NK-92 treated with Interleukin-12 subunit alpha and Interleukin-12 subunit beta, amount 100 ng/mL, for 24 hours (cell line): ENCODE results near the gene TMEM132D.
"Not testable (repeated sequence)": the region's sequence is repeated elsewhere in the genome, so short reads cannot be mapped to it uniquely, and the experiment has no call there.

Experiments
- DNase-seq: peaks from one replicate; lab custom pipeline; 2025; lab: John Stamatoyannopoulos, UW

Gene TMEM132D

GRCh38 chr12:129903956-129904829, at the start of gene TMEM132D:
TSS of gene TMEM132D (minus strand) at chr12:129904025.
- DNase-seq: no peak

GRCh38 chr12:129949651-129950050, 45.8 kb upstream of the TMEM132D start:
- DNase-seq: no peak

GRCh38 chr12:129941618-129942017, 37.8 kb upstream of the TMEM132D start:
- DNase-seq: no peak

- no peak for DNase-seq
Observed at GRCh38 chr12:129938089-129938488, 34.3 kb upstream of the TMEM132D start.

- no peak for DNase-seq
Observed at GRCh38 chr12:129937426-129937825, 33.6 kb upstream of the TMEM132D start.

GRCh38 chr12:129928643-129929042, 24.8 kb upstream of the TMEM132D start:
- no peak for DNase-seq

GRCh38 chr12:129927316-129927900, 23.6 kb upstream of the TMEM132D start:
- DNase-seq: no peak

GRCh38 chr12:129911428-129912049, 7.7 kb upstream of the TMEM132D start:
- DNase-seq: no peak

GRCh38 chr12:129909051-129910020, 5.5 kb upstream of the TMEM132D start:
- DNase-seq: no peak

- DNase-seq: no peak
Observed at GRCh38 chr12:129903092-129903945, 506 bp downstream of the TMEM132D start.

- no peak for DNase-seq
Observed at GRCh38 chr12:129902371-129903091, 1.3 kb downstream of the TMEM132D start.

- DNase-seq: no peak
Observed at GRCh38 chr12:129901254-129901653, 2.6 kb downstream of the TMEM132D start.

GRCh38 chr12:129900306-129900705, 3.5 kb downstream of the TMEM132D start:
- no peak for DNase-seq

- not testable (repeated sequence) for DNase-seq
Observed at GRCh38 chr12:129899045-129899444, 4.8 kb downstream of the TMEM132D start.

GRCh38 chr12:129893691-129894090, 10.1 kb downstream of the TMEM132D start:
- DNase-seq: no peak

GRCh38 chr12:129887101-129887500, 16.7 kb downstream of the TMEM132D start:
- no peak for DNase-seq

- DNase-seq: no peak
Observed at GRCh38 chr12:129886541-129886940, 17.3 kb downstream of the TMEM132D start.

GRCh38 chr12:129885287-129885686, 18.5 kb downstream of the TMEM132D start:
- DNase-seq: no peak

- no peak for DNase-seq
Observed at GRCh38 chr12:129877411-129877810, 26.4 kb downstream of the TMEM132D start.

- DNase-seq: no peak
Observed at GRCh38 chr12:129873833-129874208, 30.0 kb downstream of the TMEM132D start.
